DMS114 treated with DMSO at 0.1 percent for 48 hours (cell line): ENCODE results near the gene ADCY5.

Source experiments
- DNase-seq: peaks from one replicate; lab custom pipeline; 2025; ENCODE audit not compliant: unreplicated experiment; lab: John Stamatoyannopoulos, UW

The ADCY5 gene

DNA sequence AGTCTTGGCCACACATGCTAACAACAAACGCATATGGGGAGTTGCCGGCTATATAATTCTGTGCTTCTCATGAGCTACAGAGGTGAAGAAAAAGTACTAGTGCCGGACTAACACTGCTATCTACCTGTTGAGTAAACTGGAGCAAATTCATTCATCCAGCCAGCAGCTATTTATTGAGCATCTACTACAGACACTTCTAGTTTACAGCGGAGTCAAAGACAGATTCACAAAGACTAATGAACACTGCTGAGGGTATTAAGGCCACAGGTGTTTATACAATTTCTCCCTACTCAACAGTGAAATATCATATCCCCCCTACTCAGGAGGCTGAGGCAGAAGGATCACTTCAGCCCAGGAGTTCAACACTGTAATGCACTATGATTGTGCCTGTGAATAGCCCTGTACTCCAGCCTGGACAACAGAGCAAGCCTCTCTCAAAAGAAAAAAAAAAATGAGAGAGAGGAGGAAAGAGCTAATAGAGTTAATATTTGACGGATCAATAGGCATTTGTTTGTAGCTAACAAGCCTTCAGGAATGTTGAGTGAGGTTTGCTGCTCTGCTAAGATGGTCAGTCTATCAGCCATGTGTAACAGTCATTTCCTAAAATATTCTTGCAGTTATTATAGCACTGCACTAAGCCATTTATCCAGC, 17.8 kb downstream of the ADCY5 start:
- no peak for DNase-seq

DNA sequence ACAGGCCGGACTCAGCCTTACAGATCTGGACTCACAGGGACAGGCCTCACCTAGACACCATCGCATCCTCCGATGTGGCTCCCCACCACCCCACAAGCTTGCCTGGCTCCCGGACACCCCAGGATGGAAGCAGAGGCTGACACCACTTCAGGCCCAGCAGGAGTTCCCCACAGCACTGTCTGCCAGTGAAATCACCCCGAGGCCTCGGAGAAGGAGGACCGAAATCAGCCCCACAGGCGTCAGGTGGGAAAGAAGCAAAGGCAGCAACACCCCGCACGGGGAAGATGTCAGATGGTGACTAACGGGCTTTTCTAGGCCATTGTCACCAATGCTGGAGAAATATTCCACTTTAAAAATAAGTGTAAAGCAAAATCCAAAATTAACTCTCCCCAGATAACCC, 18.6 kb downstream of the ADCY5 start:
- no peak for DNase-seq

DNA sequence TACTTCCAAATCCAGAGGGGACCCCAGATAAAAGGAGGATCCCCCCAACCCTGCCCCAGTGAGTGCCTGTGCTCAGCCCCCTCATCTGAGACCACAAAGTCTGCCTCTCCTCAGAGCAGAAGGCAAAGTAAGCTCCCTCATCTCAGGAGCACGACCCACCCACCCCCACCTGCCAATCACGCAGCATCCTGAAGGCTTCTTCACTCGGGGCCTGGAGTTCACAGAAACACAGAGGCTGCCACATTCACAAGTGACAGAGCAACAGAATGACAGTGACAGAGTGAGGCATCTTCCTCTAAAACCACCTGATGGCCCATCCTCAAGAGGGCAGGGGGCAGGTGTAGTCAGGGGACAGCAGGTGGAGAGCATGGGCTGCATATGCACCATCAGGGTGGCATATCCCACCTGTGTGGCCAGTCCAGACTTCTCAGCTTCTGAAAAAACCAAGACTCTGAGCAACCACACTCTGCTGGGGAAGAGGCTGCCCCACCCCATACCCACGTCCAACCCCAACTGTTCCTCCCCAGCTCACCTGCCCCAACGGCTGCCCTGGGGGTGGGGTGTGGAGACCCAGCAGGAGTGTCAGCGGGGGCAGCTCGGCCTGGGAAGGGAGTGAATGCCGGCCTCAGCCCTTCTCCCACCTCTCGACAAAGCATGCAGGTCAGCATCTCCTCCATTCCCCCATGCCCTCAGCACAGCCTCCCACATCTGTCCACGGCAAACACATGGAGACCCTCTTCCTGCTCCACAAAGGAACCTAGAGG, 19.3 kb downstream of the ADCY5 start:
- DNase-seq, result no peak

DNA sequence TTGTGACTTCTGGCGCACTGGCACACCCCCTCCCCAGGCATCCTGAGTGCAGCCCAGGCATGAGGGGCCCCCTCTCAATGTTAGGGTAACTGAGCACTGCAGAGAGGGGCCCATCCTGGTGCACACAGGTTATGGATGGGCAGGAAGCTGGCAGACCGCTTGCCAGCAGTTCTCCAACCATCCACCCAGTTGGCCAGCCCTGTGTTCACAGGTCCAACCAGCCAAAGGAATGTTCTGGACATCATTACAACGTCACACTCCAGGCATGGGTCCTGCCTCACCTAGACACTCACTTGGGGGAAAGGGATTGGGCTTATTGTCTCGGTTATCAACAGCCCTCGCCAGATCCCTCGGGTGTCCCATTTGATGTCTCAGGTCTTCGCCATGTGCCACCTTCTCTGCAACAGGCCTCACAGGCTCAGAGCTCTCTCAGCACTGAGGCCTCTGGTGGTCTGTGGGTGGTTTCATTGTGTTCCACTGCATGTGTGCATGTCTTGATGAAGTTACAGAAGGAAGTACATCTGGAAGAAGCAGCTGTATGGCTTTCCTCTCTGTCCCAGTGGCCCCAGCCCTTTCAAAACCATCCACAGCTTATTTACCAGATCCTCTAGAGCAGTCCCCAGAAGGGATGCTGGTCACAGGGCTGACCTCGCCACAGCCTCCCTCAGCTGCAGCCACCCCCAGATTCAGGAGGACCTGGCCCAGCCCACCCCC, 23.7 kb downstream of the ADCY5 start:
- DNase-seq, result no peak

DNA sequence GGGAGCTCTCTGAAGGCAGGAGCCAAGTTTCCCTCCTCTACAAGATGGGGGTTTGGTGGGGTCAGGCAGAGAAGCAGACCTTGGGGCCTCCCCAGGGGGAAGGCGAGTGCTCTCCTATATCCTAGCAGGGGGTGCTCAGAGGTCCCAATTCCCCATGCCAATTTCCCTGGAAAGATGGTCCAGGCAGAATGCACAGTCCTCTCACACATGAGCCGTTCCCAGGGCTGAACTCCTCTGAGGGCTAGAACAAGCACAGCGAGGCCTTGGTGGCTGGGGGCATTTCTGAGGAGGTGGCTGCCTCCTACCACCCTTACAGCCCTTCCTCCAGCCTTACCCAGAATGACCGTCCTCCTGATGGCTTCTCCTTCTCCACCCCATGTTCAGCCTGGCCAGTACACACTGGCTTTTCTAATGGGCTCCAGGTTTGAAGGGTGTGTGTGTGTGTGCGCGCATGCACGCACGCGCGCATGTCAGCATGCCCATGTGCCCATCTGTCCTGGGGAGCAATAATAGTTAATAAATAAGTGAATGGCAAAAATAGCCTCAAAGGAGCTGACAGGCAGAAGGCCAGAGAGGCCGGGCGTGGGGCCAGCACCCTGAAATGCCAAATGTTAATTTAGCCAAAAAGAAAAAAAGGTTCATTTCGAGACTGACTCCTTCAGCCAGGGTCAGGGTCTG, 24.4 kb downstream of the ADCY5 start:
- DNase-seq, result no peak

DNA sequence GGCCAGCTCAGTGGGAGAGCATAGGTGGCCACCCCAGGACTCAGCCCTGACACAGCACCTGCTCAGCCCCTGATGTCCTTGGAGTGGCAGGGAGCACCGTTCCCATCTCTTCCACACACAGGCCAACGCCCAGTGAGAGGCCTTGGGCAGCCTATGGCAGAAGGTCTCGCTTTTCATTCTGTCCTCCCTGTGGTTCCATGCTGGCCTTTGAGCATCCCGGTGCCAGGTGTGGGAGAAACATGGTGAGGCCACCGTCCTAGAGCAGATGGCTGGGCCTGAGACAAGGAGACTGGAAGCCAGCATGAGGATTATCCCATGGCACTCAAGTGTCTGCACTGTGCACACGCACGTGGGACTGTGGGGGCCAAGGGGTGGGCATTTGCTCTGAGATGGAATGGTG, 25.1 kb downstream of the ADCY5 start:
- DNase-seq, result no peak

DNA sequence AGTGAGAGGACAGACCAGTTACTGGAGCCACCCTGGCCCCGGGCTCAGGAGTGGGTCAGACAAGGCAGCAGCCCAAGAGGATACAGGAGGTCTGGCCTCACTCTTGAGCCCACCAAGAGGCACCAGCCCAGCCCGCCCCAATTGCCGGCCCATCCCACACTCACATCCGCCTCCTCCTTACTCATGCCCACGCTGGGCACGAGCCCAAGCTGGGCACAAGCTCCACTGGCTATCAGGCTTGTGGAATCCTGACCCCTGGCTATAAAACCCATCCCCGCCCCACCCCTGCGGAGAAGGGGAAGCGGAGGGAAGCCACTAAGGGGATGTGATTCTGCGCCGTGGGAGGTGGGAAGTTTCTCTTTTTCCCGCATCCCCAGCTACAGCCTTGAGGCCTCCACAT, 25.9 kb downstream of the ADCY5 start:
- no peak for DNase-seq

DNA sequence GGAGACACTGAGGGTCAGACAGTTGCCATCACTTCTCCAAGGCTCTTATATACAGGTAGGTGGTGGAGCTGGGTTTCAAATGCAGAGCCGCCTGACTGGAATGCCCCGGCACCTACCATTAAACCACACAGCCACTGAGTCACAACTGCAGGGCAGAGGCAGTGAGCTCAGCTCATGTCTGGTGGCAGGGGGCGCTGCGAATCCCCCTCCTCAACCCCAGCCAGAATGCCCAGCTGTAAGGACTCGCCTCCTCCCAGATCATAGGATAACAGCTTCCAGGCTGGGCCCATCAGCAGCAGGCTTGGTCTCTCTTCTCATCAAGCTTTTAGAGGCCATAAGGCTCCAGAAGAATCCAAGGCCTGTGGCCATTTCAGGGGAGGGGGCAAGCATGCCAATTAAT, 26.4 kb downstream of the ADCY5 start:
- DNase-seq, result no peak

DNA sequence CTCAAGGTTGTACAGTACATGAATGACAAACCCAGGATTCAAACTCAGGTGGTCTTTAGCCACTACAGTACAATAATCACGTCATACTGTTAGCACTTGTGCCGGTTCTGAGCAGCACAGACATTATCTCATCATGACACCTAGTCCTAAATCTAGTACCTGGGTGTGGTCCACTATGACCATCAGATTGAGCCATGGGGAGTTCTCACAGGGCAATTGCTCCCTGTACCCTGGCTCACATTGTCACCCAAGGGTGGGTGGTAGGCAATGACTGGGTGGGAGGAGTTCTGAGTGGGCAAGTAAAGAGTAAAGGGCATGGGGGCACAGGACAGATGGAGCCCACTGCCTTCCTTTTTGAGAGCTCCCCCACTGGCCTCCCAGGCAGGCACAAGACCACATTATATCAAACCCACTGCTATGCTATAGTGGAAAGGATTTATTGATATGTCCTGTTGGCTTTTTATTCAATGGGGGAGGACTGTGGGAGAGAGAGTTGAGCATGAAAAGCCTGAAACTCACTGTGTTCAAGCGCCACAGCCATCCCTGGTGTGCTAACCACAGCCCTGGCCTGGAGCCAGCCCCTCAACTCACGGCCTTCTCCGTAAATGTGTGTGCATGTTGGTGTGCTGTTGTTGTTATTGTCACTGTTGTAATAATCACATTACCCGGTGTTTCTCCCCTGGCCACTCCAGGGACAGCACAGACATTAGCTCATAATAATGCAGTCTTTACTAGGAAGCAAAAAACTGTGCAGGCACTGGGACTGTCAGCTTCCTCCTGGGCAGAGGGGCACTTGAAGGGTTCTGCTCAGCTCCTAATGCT, 27.3 kb downstream of the ADCY5 start:
- no peak for DNase-seq

DNA sequence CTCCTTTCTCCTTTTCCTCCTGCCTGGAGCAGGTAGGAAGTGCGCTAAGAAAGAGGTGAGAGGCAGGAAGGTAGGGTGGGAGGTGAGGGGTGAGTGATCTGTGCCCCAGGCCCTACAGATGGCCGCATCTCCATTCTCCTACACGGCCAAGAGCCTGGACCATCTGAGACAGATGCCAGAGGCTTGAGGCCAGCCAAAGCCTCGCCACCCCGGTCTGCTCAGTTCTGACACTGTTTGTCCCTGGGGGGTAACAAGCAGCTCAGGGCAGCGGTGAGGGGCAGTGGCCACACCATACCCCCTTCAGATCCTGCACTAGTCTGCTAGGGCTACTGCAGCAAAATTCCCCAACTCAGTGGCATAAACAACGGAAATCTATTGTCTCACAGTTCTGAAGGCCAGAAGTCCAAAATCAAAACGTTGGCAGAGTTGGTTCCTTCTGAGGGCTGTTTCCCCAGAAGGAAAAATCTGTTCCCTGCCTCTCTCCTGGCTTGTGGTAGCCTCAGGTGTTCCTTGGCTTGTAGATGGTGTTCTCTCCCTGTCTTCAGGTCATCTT, 28.4 kb downstream of the ADCY5 start:
- no peak for DNase-seq

DNA sequence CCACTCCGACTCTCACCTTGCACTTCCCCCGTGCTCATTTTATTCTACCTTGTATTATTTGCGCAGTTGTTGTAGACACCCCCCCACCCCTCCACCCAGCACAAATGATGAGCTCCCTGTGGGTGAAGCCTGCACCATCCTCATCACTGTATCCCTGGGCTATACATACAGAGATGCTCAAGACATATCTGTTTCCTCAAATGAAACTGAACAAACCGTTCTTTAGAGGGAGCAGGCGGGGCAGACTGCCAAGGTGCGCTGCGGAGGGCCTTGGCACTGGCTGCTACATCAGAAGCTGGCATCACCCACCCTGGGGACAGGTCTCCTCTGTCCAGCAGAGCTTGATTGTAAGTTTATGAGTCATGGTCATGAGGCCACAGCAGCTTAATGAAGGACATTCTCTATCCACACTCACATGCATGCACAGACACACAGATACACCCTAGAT, 29.0 kb downstream of the ADCY5 start:
- DNase-seq, result no peak

DNA sequence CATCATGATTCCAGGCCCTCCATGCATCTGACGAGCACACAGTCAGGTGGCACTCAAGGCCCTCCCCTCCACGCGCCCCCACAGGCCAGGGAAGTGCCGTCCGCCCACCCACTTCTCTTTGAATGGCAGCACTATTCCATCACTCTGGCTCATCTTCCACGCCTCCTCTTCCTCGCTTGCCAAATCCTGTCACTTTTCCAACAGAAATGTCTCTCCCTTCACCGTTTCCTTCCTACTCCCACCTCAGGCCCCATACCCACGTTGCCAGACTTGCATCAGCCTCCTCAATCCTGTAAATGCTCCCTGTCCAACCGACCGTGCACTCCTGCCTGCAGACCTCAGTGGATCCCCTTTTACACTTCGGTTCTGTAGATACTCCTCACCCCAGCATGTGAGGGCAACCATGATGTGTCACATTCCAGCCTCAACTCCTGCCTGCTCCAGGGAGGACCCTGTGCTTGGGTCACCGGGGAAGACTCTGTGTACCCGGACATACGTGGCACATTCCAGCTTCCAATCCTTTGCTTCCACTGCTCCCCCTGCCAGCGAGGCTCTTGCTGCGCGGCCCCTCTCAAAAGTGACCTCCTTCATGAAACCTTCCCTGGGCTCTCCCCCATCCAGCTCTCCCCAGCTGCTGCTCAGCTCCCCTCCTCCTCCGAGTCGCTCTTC, 29.6 kb downstream of the ADCY5 start:
- no peak for DNase-seq

DNA sequence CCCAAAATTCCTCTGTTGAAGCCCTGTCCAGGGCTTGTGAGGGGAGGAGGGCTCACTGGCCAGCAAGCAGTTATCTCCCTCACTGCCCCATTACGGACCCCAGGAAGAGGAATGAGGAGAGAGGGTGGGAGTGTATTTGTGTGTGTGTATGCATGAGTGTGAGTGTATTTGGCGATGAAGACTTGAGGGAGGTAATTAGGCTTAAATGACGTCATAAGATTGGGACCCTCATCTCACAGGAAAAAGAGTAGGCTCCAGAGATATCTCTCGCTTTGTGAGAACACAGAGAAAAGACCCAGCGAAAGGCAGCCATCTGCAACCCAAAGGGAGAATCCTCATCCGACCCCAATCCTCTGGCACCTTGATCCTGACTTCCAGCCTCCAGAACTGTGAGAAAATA, 32.2 kb downstream of the ADCY5 start:
- DNase-seq, result no peak

DNA sequence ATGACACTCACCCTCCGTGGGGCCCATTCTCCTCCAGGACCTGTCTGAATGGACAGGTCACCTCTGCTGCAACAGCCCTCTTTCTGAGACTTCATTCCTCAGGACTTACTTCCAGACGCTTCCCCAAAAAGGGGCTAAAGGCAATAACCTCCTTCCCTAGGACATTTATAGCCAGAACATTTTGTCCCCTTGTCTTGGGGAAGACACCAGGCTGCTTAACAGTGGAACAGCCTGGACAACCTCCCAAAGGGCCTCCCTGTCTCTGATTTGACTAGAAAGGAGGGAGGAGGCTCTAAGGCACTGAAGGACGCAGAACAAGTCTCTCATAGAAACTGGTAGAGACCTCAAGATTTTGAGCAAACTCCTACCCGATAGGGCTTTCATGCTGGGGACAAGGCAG, 32.7 kb downstream of the ADCY5 start:
- no peak for DNase-seq

DNA sequence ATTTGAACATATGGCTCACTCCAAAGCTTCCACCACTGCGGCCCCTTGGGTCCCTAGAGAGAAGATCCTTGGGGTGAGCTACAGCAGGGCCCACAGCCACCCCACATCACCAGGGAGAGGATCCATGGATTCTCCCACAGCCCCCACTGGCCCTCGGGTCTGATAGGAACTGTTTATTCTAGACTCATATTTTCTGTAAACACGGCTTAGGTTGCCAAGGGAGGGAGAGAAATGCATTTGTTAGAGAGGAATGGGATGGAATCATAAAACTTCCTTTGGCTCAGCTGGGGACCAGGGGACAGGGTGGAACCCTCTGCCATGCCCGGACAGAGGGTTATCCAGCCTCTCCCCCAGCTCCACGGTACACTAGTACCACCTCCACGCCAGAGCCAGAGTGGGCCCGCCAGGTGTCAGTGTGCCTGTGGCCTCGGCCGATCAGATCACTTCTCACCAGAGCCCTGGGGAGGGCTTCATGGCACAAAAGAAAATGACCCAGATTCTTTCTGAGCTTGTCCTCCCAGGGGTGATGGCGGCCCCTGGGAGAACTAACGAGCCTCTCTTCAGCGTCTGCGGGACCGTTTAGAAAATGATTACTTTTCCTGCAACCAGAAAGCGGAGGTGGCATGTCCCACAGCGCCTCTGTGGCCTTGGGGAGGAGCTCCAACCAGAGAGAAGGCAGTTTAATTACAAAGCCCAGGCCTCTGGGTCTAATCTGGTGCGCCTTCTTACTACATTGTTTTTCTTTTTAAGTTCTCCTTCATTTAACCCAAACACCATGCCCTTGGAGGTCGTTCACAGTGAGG, 33.7 kb downstream of the ADCY5 start:
- DNase-seq, result no peak

DNA sequence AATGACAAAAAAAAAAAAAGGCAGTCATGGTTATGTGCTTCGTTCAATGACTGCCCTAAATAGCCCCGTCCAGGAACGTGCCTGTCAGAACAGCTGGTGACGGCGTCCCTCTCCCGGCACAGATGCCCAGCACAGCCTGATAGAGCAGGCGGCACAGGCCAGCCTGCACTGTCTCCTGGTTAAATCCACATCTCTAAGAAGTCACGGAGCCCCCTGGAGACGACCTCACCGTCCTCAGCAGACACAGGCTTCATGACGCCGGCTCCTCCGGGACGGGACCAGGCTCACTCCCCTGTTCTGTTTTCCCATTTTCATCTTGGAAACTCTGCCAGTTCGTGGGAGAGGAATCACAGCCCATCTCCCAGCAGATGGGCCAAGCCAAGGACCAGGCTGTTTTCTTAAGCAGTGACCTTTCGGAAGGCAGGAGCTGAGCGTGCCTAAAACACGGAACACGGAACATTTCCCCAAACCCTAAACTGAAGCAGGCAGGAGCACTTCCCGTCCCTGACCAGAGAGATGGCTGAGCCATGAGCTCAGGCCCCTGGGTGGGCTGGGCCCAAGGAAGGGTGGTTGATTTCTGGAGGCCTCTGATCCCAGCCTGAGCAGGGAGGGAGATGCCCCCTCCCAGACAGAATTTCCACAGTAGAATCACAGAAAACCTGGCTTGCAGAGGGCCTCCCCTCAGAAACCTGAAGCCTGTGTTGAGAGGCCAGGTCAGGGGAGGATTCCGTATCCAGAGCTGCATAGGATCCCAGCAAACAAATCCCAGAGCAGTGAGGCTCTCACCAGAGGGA, 35.9 kb downstream of the ADCY5 start:
- DNase-seq, result no peak

DNA sequence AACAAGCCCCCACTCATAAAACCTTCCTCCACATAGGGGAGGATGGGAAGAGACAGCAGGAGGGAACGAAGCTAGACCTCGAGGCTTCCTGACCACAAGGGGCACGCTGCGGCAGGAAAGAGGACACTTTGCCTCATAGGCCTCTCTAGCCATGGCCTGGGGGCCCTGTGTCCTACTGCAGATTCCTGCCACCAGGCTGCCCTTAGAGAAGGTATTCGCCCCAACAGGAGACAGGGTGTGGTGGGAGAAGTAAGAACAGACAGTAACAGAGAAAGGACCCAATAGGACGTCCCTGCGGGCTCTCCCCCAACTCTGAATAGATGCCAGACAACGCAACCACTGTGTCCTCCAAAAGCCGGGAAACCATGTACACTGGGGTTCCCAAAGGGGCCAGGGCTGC, 36.8 kb downstream of the ADCY5 start:
- DNase-seq, result no peak

DNA sequence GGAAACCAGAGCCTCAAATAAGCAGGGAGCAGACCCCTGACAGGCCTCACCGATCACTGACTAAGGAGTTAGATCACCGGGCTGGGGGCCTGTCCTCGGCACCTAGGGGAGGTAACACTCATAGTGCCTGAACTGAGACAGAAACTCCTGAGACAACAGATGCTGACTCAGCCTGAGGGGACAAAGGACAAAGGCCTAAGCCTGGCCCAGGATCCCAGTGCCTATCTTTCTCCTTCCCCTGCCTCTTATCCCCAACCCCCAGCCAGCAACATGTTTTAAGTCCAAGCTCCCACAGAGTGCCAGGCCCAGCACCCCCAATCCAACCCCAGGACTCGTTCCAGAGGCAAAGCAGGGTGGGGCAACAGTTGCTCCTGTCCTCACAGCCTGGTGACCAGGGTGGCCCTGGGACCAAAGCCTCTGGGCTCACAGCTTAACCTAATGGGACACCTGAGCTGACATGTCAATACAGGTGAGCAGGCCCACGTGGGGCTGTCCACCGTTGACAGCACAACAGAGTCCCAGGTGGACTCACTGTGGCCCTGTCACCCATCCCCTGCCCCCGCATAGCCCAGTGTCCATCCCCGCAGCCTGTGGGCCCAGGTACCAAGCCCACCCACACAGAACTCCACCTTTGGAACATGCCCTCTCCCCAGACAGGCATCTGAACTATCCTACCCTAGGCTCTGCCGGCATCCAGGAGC, 37.4 kb downstream of the ADCY5 start:
- DNase-seq, result no peak
